Naive B cell (primary cell): ENCODE results near the gene FAT3. TPM values are rescaled to one million over a fixed set of nuclear protein-coding genes. Genes with fewer than 3 reads are reported as not detected.

ENCODE experiments used
- ATAC-seq, 2 donors: fragments of 150-1000 bp; cut with Tn5 transposase; 2 replicates each; pipeline ENCODE4 v1.10.0; 2021; ENCODE audit warnings: low read depth in 2 of 2, mild to moderate bottlenecking in 2 of 2, moderate library complexity in 2 of 2
- DNase-seq: peaks from one replicate; pipeline ENCODE4 v3.0.0; 2022
- H3K27ac Mint-ChIP-seq, 6 donors: one replicate each; pipeline ENCODE4 v1.8.0; 2020 to 2022; ENCODE audit warnings: mild to moderate bottlenecking in 6 of 6, mixed read lengths in 6 of 6, moderate library complexity in 5 of 6, inconsistent platforms in 2 of 6
- H3K27me3 Mint-ChIP-seq, 3 donors: one replicate each; pipeline ENCODE4 v1.8.0; 2021 to 2022; ENCODE audit warnings: mixed read lengths in 3 of 3, mild to moderate bottlenecking in 1 of 3
- H3K36me3 Mint-ChIP-seq, 2 donors: one replicate each; pipeline ENCODE4 v1.8.0; 2020 to 2022; ENCODE audit warnings: mixed read lengths in 2 of 2, inconsistent platforms in 1 of 2, mild to moderate bottlenecking in 1 of 2
- H3K4me1 Mint-ChIP-seq, 3 donors: one replicate each; pipeline ENCODE4 v1.8.0; 2020 to 2022; ENCODE audit warnings: mixed read lengths in 3 of 3, inconsistent platforms in 1 of 3, mild to moderate bottlenecking in 1 of 3, moderate library complexity in 1 of 3
- H3K4me3 Mint-ChIP-seq, 8 donors: one replicate each; pipeline ENCODE4 v1.8.0; 2020 to 2022; ENCODE audit warnings: mild to moderate bottlenecking in 8 of 8, mixed read lengths in 8 of 8, moderate library complexity in 8 of 8, inconsistent platforms in 2 of 8
- H3K9me3 Mint-ChIP-seq, 7 donors: one replicate each; pipeline ENCODE4 v1.8.0; 2020 to 2022; ENCODE audit warnings: mixed read lengths in 7 of 7, mild to moderate bottlenecking in 5 of 7, inconsistent platforms in 2 of 7, moderate library complexity in 1 of 7
- polyA plus RNA-seq, 6 donors: library from polyadenylated mRNA; unstranded; fragments of 300-500 nt; fragmentation: Illumina TruSeq; gene quantifications; one replicate each; pipeline ENCODE4 v1.2.3, GENCODE V29; 2021; ENCODE audit warnings: low read depth in 6 of 6

The FAT3 gene
- polyA plus RNA-seq, 6 donors from 2014 or later, result not detected

GRCh38 chr11:92249156-92249753 is 24.6 kb downstream of the FAT3 start:
- H3K4me3 Mint-ChIP-seq, result no peak overlapping the region
- peaks cover 0 to 4% (median 2%) of the 10 kb centered on the region in 7 donors for H3K9me3 Mint-ChIP-seq
- H3K27ac Mint-ChIP-seq, result no peak overlapping the region
- H3K4me1 Mint-ChIP-seq, result no peaks in the 10 kb centered on the region
- no peak for ATAC-seq
- H3K27me3 Mint-ChIP-seq, result no peaks in the 10 kb centered on the region
- no peaks in the 10 kb centered on the region for H3K36me3 Mint-ChIP-seq
- no peak for DNase-seq

- Mint-ChIP-seq H3K4me3 (no peak overlapping the region), H3K9me3 (peaks cover 0 to 2% (median 0%) of the 10 kb centered on the region in 7 donors), H3K36me3 (no peaks in the 10 kb centered on the region), H3K4me1 (no peaks in the 10 kb centered on the region), H3K27me3 (no peaks in the 10 kb centered on the region), H3K27ac (no peak overlapping the region)
- DNase-seq (no peak), ATAC-seq (no peak)
These were observed 27.4 kb downstream of the FAT3 start for GRCh38 chr11:92251980-92252379.

- H3K4me1 Mint-ChIP-seq, result no peaks in the 10 kb centered on the region
- H3K36me3 Mint-ChIP-seq, result no peaks in the 10 kb centered on the region
- H3K4me3 Mint-ChIP-seq, result no peak overlapping the region
- DNase-seq, result no peak
- H3K9me3 Mint-ChIP-seq, result peaks cover 0 to 3% (median 0%) of the 10 kb centered on the region in 7 donors
- H3K27me3 Mint-ChIP-seq, result no peaks in the 10 kb centered on the region
- no peak for ATAC-seq
- no peak overlapping the region for H3K27ac Mint-ChIP-seq
These were observed 28.8 kb downstream of the FAT3 start for GRCh38 chr11:92253421-92253820.

- no peaks in the 10 kb centered on the region for H3K4me1 Mint-ChIP-seq
- H3K4me3 Mint-ChIP-seq, result no peak overlapping the region
- H3K36me3 Mint-ChIP-seq, result no peaks in the 10 kb centered on the region
- no peak for ATAC-seq
- H3K9me3 Mint-ChIP-seq, result peaks cover 0 to 7% (median 0%) of the 10 kb centered on the region in 7 donors
- no peaks in the 10 kb centered on the region for H3K27me3 Mint-ChIP-seq
- DNase-seq, result no peak
- H3K27ac Mint-ChIP-seq, result no peak overlapping the region
These were observed 29.3 kb downstream of the FAT3 start for GRCh38 chr11:92253945-92254344.

GRCh38 chr11:92257536-92257935 is 32.9 kb downstream of the FAT3 start:
- H3K27ac Mint-ChIP-seq, result no peak overlapping the region
- H3K4me3 Mint-ChIP-seq, result no peak overlapping the region
- H3K36me3 Mint-ChIP-seq, result no peaks in the 10 kb centered on the region
- ATAC-seq (no peak), DNase-seq (no peak)
- peaks cover 0 to 4% (median 0%) of the 10 kb centered on the region in 3 donors for H3K27me3 Mint-ChIP-seq
- H3K4me1 Mint-ChIP-seq, result no peaks in the 10 kb centered on the region
- peaks cover 0 to 7% (median 0%) of the 10 kb centered on the region in 7 donors for H3K9me3 Mint-ChIP-seq

- Mint-ChIP-seq H3K36me3 (no peaks in the 10 kb centered on the region), H3K4me3 (no peak overlapping the region), H3K9me3 (peaks cover 0 to 7% (median 0%) of the 10 kb centered on the region in 7 donors), H3K27me3 (peaks cover 0 to 4% (median 0%) of the 10 kb centered on the region in 3 donors), H3K27ac (no peak overlapping the region), H3K4me1 (no peaks in the 10 kb centered on the region)
- ATAC-seq, result no peak
- DNase-seq, result no peak
These were observed 35.2 kb downstream of the FAT3 start for GRCh38 chr11:92259861-92260260.

GRCh38 chr11:92264350-92264749 is 39.7 kb downstream of the FAT3 start:
- no peak for ATAC-seq
- peaks cover 0 to 2% (median 0%) of the 10 kb centered on the region in 7 donors for H3K9me3 Mint-ChIP-seq
- H3K36me3 Mint-ChIP-seq, result no peaks in the 10 kb centered on the region
- H3K27ac Mint-ChIP-seq, result no peak overlapping the region
- H3K27me3 Mint-ChIP-seq, result peaks cover 0 to 4% (median 0%) of the 10 kb centered on the region in 3 donors
- no peak overlapping the region for H3K4me3 Mint-ChIP-seq
- DNase-seq, result no peak
- no peaks in the 10 kb centered on the region for H3K4me1 Mint-ChIP-seq

- peaks cover 0 to 7% (median 0%) of the 10 kb centered on the region in 7 donors for H3K9me3 Mint-ChIP-seq
- DNase-seq (no peak), ATAC-seq (no peak)
These were observed 42.2 kb downstream of the FAT3 start for GRCh38 chr11:92266806-92267205.

GRCh38 chr11:92267278-92267677 is 42.7 kb downstream of the FAT3 start:
- H3K27ac Mint-ChIP-seq, result no peak overlapping the region
- H3K4me3 Mint-ChIP-seq, result no peak overlapping the region
- DNase-seq (no peak), ATAC-seq (no peak)
- H3K36me3 Mint-ChIP-seq, result no peaks in the 10 kb centered on the region
- peaks cover 0 to under 1% (median 0%) of the 10 kb centered on the region in 3 donors for H3K27me3 Mint-ChIP-seq
- no peaks in the 10 kb centered on the region for H3K4me1 Mint-ChIP-seq
- H3K9me3 Mint-ChIP-seq, result peaks cover 0 to 7% (median 0%) of the 10 kb centered on the region in 7 donors

More at GRCh38 chr11:92266806-92267205, 42.2 kb downstream of the FAT3 start:
- H3K27ac Mint-ChIP-seq, result no peak overlapping the region
- H3K4me1 Mint-ChIP-seq, result no peaks in the 10 kb centered on the region
- H3K27me3 Mint-ChIP-seq, result peaks cover 0 to 4% (median 0%) of the 10 kb centered on the region in 3 donors
- H3K4me3 Mint-ChIP-seq, result no peak overlapping the region
- no peaks in the 10 kb centered on the region for H3K36me3 Mint-ChIP-seq

GRCh38 chr11:92267968-92268367 is 43.4 kb downstream of the FAT3 start:
- ATAC-seq (no peak), DNase-seq (no peak)
- Mint-ChIP-seq H3K27ac (no peak overlapping the region), H3K36me3 (no peaks in the 10 kb centered on the region), H3K9me3 (peaks cover 0 to 7% (median 2%) of the 10 kb centered on the region in 7 donors), H3K4me3 (no peak overlapping the region), H3K27me3 (no peaks in the 10 kb centered on the region), H3K4me1 (no peaks in the 10 kb centered on the region)

GRCh38 chr11:92268546-92268945 is 43.9 kb downstream of the FAT3 start:
- DNase-seq (no peak), ATAC-seq (no peak)
- Mint-ChIP-seq H3K36me3 (no peaks in the 10 kb centered on the region), H3K4me1 (no peaks in the 10 kb centered on the region), H3K27me3 (no peaks in the 10 kb centered on the region), H3K27ac (no peak overlapping the region), H3K4me3 (no peak overlapping the region), H3K9me3 (peaks cover 0 to 7% (median 2%) of the 10 kb centered on the region in 7 donors)

- no peak for ATAC-seq
- H3K4me1 Mint-ChIP-seq, result no peaks in the 10 kb centered on the region
- no peaks in the 10 kb centered on the region for H3K27me3 Mint-ChIP-seq
- no peaks in the 10 kb centered on the region for H3K36me3 Mint-ChIP-seq
- H3K4me3 Mint-ChIP-seq, result no peak overlapping the region
- no peak overlapping the region for H3K27ac Mint-ChIP-seq
- peaks cover 0 to 7% (median 2%) of the 10 kb centered on the region in 7 donors for H3K9me3 Mint-ChIP-seq
- DNase-seq, result no peak
These were observed 44.4 kb downstream of the FAT3 start for GRCh38 chr11:92269021-92269420.

GRCh38 chr11:92269841-92270240 is 45.2 kb downstream of the FAT3 start:
- Mint-ChIP-seq H3K4me3 (no peak overlapping the region), H3K27ac (no peak overlapping the region), H3K27me3 (no peaks in the 10 kb centered on the region), H3K9me3 (peaks cover 0 to 7% (median 2%) of the 10 kb centered on the region in 7 donors), H3K36me3 (no peaks in the 10 kb centered on the region), H3K4me1 (no peaks in the 10 kb centered on the region)
- ATAC-seq (no peak), DNase-seq (no peak)

- H3K9me3 Mint-ChIP-seq, result peaks cover 0 to 17% (median 2%) of the 10 kb centered on the region in 7 donors
- no peaks in the 10 kb centered on the region for H3K27me3 Mint-ChIP-seq
- DNase-seq, result no peak
- no peaks in the 10 kb centered on the region for H3K4me1 Mint-ChIP-seq
- ATAC-seq, result no peak
- H3K4me3 Mint-ChIP-seq, result no peak overlapping the region
- H3K27ac Mint-ChIP-seq, result no peak overlapping the region
- no peaks in the 10 kb centered on the region for H3K36me3 Mint-ChIP-seq
These were observed 48.0 kb downstream of the FAT3 start for GRCh38 chr11:92272651-92273050.
